K562 (cell line): ENCODE data around the gene MMP10.

Experiments
- CHD4 ChIP-seq: fragments of 200-600 bp; sonication (generic); IDR thresholded peaks from 3 replicates; pipeline ENCODE4 v1.6.1; 2012; ENCODE audit warnings: low read depth, mild to moderate bottlenecking, mixed read lengths, low read length, inconsistent platforms; ENCODE audit not compliant: insufficient read depth, insufficient replicate concordance, poor library complexity, severe bottlenecking
- CTCF ChIP-seq, 3 experiments: IDR thresholded peaks in 2 of 3; conservative IDR thresholded peaks in 1 of 3; 2 replicates each; pipeline ENCODE4 v1.5.1; 2011 to 2012; ENCODE audit warnings: low read length in 3 of 3, mild to moderate bottlenecking in 3 of 3, control low read depth in 2 of 3, improper control_type of control experiment in 1 of 3, inconsistent platforms in 1 of 3, low read depth in 1 of 3, mixed read lengths in 1 of 3, moderate library complexity in 1 of 3; ENCODE audit not compliant: insufficient read depth in 2 of 3
- GTF2F1 ChIP-seq: IDR thresholded peaks from 2 replicates; pipeline ENCODE4 v1.6.1; 2011; ENCODE audit warnings: low read depth, low read length, improper control_type of control experiment
- GTF3C2 ChIP-seq: IDR thresholded peaks from 3 replicates; pipeline ENCODE4 v1.6.1; 2011; ENCODE audit warnings: borderline replicate concordance, mild to moderate bottlenecking, moderate library complexity; ENCODE audit not compliant: insufficient read length; ENCODE audit errors: extremely low read depth
- IRF1 ChIP-seq: sonication (generic); formaldehyde crosslinking; IDR thresholded peaks from 2 replicates; pipeline ENCODE4 v1.8.0; 2022; ENCODE audit warnings: missing genetic modification reagents, mild to moderate bottlenecking, borderline replicate concordance
- KLF10 ChIP-seq: fragments of 250-450 bp; sonication (Bioruptor Pico); IDR thresholded peaks from 2 replicates; pipeline ENCODE4 v1.6.1; 2021; ENCODE audit warnings: matching md5 sums
- MTA1 ChIP-seq: fragments of 450-650 bp; IDR thresholded peaks from 2 replicates; pipeline ENCODE4 v1.6.1; 2017; ENCODE audit warnings: borderline replicate concordance
- PRMT5 ChIP-seq: sonication (generic); formaldehyde crosslinking; IDR thresholded peaks from 2 replicates; pipeline ENCODE4 v1.5.0; 2020; ENCODE audit warnings: missing genetic modification reagents
- RCOR1 ChIP-seq, 2 experiments: IDR thresholded peaks; 2 replicates each; pipeline ENCODE4 v1.6.1; 2012; ENCODE audit warnings: low read depth in 2 of 2, low read length in 2 of 2, borderline replicate concordance in 1 of 2, improper control_type of control experiment in 1 of 2
- TCF7L2 ChIP-seq: fragments of 150-350 bp; IDR thresholded peaks from 2 replicates; pipeline ENCODE4 v1.6.1; 2016; ENCODE audit warnings: low read depth, mild to moderate bottlenecking, low read length, moderate library complexity
- TEAD4 ChIP-seq, 2 experiments: sonication (generic) in 1 of 2; formaldehyde crosslinking in 1 of 2; IDR thresholded peaks; 2 replicates each; pipeline versions ENCODE4 v1.6.1 to v1.8.0; 2012 to 2022; ENCODE audit warnings: borderline replicate concordance in 1 of 2, inconsistent platforms in 1 of 2, low read length in 1 of 2, mild to moderate bottlenecking in 1 of 2, missing genetic modification reagents in 1 of 2
- ZBTB2 ChIP-seq: fragments of 450-650 bp; IDR thresholded peaks from 2 replicates; pipeline ENCODE4 v1.6.1; 2016; ENCODE audit warnings: antibody characterized with exemption
- ZNF146 ChIP-seq: IDR thresholded peaks from one replicate; pipeline ENCODE4 v1.6.1; 2018; ENCODE audit warnings: missing compliant biosample characterization; ENCODE audit not compliant: unreplicated experiment
- ZSCAN32 ChIP-seq: fragments of 450-650 bp; formaldehyde crosslinking; IDR thresholded peaks from 2 replicates; pipeline ENCODE4 v1.4.0; 2020; ENCODE audit warnings: mild to moderate bottlenecking, moderate library complexity

GRCh38 chr11:102783720-102784119, 3.3 kb upstream of the MMP10 start:
- TF ChIP-seq CHD4 (no peak), TCF7L2 (no peak), MTA1 (no peak), TEAD4 (IDR thresholded peaks at IDR 0.05; ENCODE audit: low read length) (no peak), TEAD4 (CRISPR knock-in tag; IDR thresholded peaks at IDR 0.05; ENCODE audit: borderline replicate concordance) (no peak), IRF1 (CRISPR knock-in tag) (no peak), CTCF (IDR thresholded peaks at IDR 0.05 in 2 of 3, conservative IDR thresholded peaks at IDR 0.05 in 1 of 3; ENCODE audit: insufficient read depth in 2 of 3, low read depth in 1 of 3, low read length in 3 of 3) (no peak), ZSCAN32 (no peak), GTF2F1 (no peak), ZNF146 (CRISPR knock-in tag) (no peak), KLF10 (CRISPR knock-in tag) (no peak), ZBTB2 (no peak), RCOR1 (IDR thresholded peaks at IDR 0.05; ENCODE audit: borderline replicate concordance in 1 of 2, low read depth in 2 of 2, low read length in 2 of 2) (no peak), PRMT5 (CRISPR knock-in tag) (no peak), GTF3C2 (no peak)
